ENCODE data around the gene CAPN15. TPM values are rescaled to one million over a fixed set of nuclear protein-coding genes. Genes with fewer than 3 reads are reported as not detected.
A peak's percentile ranks its signal among the peaks of the same experiment; 100 is the strongest.

Gene CAPN15
- total and polyA plus RNA-seq, 9 of the 15 experiments (the other 6 are each of a cell fraction or from before 2014, with no cell fraction given) = 0.62 to 111 (median 14.2) TPM

DNA sequence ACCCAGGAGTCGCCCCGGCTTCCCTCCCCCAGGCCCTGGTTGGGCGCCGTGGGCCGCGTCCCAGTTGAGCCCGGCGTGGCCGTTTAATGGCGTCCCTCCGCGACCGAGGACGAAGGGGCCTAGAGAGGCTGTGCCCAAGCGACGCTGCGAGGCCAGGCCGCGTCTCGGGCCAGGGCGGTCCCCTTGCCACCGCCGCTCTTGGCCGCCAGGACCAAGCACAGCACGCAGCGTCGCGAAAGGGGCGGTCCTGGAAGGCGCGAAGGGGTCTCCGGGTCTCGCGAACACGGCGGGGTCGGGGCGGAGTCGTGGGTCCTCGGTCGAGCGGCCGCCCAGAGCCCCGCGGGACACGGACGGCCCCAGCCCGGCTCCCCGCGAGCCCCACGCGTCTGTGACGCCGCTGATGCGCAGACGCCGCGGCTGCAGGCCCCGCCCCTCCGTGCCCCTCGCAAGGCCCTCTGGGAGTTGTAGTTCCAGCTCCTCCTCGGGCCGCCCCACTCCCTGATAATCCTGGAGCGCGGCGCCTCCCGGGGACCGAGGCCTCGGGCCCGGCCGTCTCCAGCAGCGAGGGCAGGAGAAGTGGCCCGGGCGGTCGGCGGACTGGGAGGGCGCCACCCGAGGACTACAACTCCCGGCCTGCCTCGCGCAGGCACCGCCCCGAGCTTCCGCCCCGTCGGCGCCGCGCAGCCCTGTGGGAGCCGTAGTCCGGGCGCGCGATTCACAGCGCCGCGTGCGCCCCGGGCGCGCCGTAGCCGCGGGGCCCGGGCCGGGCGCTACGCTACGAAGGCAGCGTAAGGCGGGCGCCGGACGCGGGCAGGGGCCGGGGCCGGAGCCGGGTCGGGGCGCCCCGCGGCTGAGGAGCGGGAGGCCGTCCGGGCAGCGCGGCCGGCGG is at the start of gene CAPN15 (continued):
- TF ChIP-seq HNRNPL (IDR thresholded peaks at IDR 0.05; ENCODE audit: low read depth, low read length) (peak; percentile 92), NCOA4 (IDR thresholded peaks at IDR 0.05; ENCODE audit: partially characterized antibody) (no peak), NFIC (IDR thresholded peaks at IDR 0.05) (peak; percentile 65), SMAD4 (CRISPR knock-in tag; conservative IDR thresholded peaks at IDR 0.05) (peak; percentile 77), ZC3H8 (IDR thresholded peaks at IDR 0.05) (no peak), ZNF311 (CRISPR knock-in tag; IDR thresholded peaks at IDR 0.05) (peak; percentile 83; the same call in 1 of the 2 replicates), RBFOX2 (IDR thresholded peaks at IDR 0.05; ENCODE audit: low read depth, low read length) (peak; percentile 88), ZFPM2 (CRISPR knock-in tag; IDR thresholded peaks at IDR 0.05) (no peak), MYC (IDR thresholded peaks at IDR 0.05; ENCODE audit: low read depth, low read length) (peak; percentile 48; the same call in 1 of the 2 replicates), MYC (CRISPR knock-in tag; IDR thresholded peaks at IDR 0.05; ENCODE audit: borderline replicate concordance, low read depth) (0 out of 2 replicates have a peak, but pooled peaks have one; percentile 41), DDX20 (tag; IDR thresholded peaks at IDR 0.05; ENCODE audit: low read depth) (no peak), GABPB1 (CRISPR knock-in tag; IDR thresholded peaks at IDR 0.05) (peak; percentile 92), ZNF12 (CRISPR knock-in tag; IDR thresholded peaks at IDR 0.05) (peak; percentile 26; the same call in 1 of the 2 replicates)
- TF ChIP-seq, protein P1, sequence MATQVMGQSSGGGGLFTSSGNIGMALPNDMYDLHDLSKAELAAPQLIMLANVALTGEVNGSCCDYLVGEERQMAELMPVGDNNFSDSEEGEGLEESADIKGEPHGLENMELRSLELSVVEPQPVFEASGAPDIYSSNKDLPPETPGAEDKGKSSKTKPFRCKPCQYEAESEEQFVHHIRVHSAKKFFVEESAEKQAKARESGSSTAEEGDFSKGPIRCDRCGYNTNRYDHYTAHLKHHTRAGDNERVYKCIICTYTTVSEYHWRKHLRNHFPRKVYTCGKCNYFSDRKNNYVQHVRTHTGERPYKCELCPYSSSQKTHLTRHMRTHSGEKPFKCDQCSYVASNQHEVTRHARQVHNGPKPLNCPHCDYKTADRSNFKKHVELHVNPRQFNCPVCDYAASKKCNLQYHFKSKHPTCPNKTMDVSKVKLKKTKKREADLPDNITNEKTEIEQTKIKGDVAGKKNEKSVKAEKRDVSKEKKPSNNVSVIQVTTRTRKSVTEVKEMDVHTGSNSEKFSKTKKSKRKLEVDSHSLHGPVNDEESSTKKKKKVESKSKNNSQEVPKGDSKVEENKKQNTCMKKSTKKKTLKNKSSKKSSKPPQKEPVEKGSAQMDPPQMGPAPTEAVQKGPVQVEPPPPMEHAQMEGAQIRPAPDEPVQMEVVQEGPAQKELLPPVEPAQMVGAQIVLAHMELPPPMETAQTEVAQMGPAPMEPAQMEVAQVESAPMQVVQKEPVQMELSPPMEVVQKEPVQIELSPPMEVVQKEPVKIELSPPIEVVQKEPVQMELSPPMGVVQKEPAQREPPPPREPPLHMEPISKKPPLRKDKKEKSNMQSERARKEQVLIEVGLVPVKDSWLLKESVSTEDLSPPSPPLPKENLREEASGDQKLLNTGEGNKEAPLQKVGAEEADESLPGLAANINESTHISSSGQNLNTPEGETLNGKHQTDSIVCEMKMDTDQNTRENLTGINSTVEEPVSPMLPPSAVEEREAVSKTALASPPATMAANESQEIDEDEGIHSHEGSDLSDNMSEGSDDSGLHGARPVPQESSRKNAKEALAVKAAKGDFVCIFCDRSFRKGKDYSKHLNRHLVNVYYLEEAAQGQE (IDR thresholded peaks at IDR 0.05; ENCODE audit: borderline replicate concordance) = no peak
- TF ChIP-seq, protein P1 (CRISPR knock-in tag; IDR thresholded peaks at IDR 0.05; ENCODE audit: low read depth) = no peak
- TF ChIP-seq, protein P2, sequence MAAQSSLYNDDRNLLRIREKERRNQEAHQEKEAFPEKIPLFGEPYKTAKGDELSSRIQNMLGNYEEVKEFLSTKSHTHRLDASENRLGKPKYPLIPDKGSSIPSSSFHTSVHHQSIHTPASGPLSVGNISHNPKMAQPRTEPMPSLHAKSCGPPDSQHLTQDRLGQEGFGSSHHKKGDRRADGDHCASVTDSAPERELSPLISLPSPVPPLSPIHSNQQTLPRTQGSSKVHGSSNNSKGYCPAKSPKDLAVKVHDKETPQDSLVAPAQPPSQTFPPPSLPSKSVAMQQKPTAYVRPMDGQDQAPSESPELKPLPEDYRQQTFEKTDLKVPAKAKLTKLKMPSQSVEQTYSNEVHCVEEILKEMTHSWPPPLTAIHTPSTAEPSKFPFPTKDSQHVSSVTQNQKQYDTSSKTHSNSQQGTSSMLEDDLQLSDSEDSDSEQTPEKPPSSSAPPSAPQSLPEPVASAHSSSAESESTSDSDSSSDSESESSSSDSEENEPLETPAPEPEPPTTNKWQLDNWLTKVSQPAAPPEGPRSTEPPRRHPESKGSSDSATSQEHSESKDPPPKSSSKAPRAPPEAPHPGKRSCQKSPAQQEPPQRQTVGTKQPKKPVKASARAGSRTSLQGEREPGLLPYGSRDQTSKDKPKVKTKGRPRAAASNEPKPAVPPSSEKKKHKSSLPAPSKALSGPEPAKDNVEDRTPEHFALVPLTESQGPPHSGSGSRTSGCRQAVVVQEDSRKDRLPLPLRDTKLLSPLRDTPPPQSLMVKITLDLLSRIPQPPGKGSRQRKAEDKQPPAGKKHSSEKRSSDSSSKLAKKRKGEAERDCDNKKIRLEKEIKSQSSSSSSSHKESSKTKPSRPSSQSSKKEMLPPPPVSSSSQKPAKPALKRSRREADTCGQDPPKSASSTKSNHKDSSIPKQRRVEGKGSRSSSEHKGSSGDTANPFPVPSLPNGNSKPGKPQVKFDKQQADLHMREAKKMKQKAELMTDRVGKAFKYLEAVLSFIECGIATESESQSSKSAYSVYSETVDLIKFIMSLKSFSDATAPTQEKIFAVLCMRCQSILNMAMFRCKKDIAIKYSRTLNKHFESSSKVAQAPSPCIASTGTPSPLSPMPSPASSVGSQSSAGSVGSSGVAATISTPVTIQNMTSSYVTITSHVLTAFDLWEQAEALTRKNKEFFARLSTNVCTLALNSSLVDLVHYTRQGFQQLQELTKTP (IDR thresholded peaks at IDR 0.05; ENCODE audit: low read depth in 1 of 2, partially characterized antibody in 2 of 2) = peak in 1 of 2 experiments; percentile 98

Data from K562 (cell line).